Measurements from ENCODE around the gene CCS.

The CCS gene

DNA sequence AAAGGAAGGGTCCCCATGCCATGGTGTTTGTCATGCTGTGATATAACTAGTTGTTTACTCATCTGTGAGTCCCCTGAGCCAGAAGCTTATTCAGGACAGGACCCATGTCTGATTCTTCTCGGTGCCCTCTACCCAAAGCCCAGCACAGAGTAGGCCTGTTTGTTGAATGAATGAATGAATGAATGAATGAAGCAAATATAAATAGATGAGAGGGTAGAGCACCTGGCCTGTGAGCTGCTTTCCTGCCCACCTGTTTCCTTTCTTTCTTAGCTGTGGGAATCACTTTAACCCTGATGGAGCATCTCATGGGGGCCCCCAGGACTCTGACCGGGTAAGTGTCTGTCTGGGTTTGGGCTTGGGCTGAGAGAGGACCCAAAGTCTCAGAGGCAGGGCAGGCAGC lies 7.2 kb downstream of the CCS start:
- Histone ChIP-seq H3K4me2 (ENCODE audit: low read length) (peak overlapping the region; percentile 37), H3K36me3 (ENCODE audit: control insufficient read depth, low read length) (peaks cover 21% of the 10 kb centered on the region), H3K4me3 (ENCODE audit: low read length) (peak overlapping the region; percentile 8; the same call in 1 of the 2 replicates)

GRCh38 chr11:66600631-66601233 lies 7.7 kb downstream of the CCS start:
- TF ChIP-seq CTCF (IDR thresholded peaks at IDR 0.05; ENCODE audit: low read depth, low read length, poor library complexity, severe bottlenecking) (no peak), EZH2phosphoT487 (IDR thresholded peaks at IDR 0.05; ENCODE audit: borderline replicate concordance, low read length) (no peak)
- H3F3A ChIP-seq (ENCODE audit: control insufficient read depth, insufficient read depth) = no peaks in the 10 kb centered on the region
- H3K4me2 ChIP-seq (ENCODE audit: low read length) = peak overlapping the region; percentile 37
- peaks cover 3% of the 10 kb centered on the region for H3K79me2 ChIP-seq (ENCODE audit: control insufficient read depth, low read length)
- H3K27me3 ChIP-seq (ENCODE audit: control insufficient read depth, low read length) = no peaks in the 10 kb centered on the region
- H4K20me1 ChIP-seq (ENCODE audit: control insufficient read depth, insufficient read depth, low read depth, low read length) = no peaks in the 10 kb centered on the region
- peaks cover 21% of the 10 kb centered on the region for H3K4me1 ChIP-seq (ENCODE audit: control insufficient read depth, low read length)
- peaks cover 21% of the 10 kb centered on the region for H3K36me3 ChIP-seq (ENCODE audit: control insufficient read depth, low read length)
- no peak overlapping the region for H3K27ac ChIP-seq (ENCODE audit: low read depth, low read length)
- no peaks in the 10 kb centered on the region for H3K9me2 ChIP-seq (replicated peaks; ENCODE audit: control insufficient read depth, low read length)
- peak overlapping the region; percentile 8; the same call in 1 of the 2 replicates for H3K4me3 ChIP-seq (ENCODE audit: low read length)
- H3K9me3 ChIP-seq (ENCODE audit: control insufficient read depth, insufficient read depth, low read length) = no peaks in the 10 kb centered on the region

More for the DNA sequence above, 7.2 kb downstream of the CCS start:
- peaks cover 6% of the 10 kb centered on the region for H3K79me2 ChIP-seq (ENCODE audit: control insufficient read depth, low read length)
- no peak for TF ChIP-seq EZH2phosphoT487 (IDR thresholded peaks at IDR 0.05; ENCODE audit: borderline replicate concordance, low read length)
- TF ChIP-seq CTCF (IDR thresholded peaks at IDR 0.05; ENCODE audit: low read depth, low read length, poor library complexity, severe bottlenecking) = no peak
- no peaks in the 10 kb centered on the region for H3K9me3 ChIP-seq (ENCODE audit: control insufficient read depth, insufficient read depth, low read length)
- no peak overlapping the region; the same call in 1 of the 2 replicates for H3K27ac ChIP-seq (ENCODE audit: low read depth, low read length)
- no peaks in the 10 kb centered on the region for H3K9me2 ChIP-seq (replicated peaks; ENCODE audit: control insufficient read depth, low read length)
- H3K4me1 ChIP-seq (ENCODE audit: control insufficient read depth, low read length) = peaks cover 26% of the 10 kb centered on the region
- H4K20me1 ChIP-seq (ENCODE audit: control insufficient read depth, insufficient read depth, low read depth, low read length) = no peaks in the 10 kb centered on the region
- H3K27me3 ChIP-seq (ENCODE audit: control insufficient read depth, low read length) = no peaks in the 10 kb centered on the region
- H3F3A ChIP-seq (ENCODE audit: control insufficient read depth, insufficient read depth) = no peaks in the 10 kb centered on the region

GRCh38 chr11:66603072-66603471 lies 10.1 kb downstream of the CCS start:
- H3F3A ChIP-seq (ENCODE audit: control insufficient read depth, insufficient read depth) = no peaks in the 10 kb centered on the region; the same call in 1 of the 2 replicates
- H3K27me3 ChIP-seq (ENCODE audit: control insufficient read depth, low read length) = no peaks in the 10 kb centered on the region
- no peak overlapping the region for H3K4me3 ChIP-seq (ENCODE audit: low read length)
- no peaks in the 10 kb centered on the region for H4K20me1 ChIP-seq (ENCODE audit: control insufficient read depth, insufficient read depth, low read depth, low read length)
- no peaks in the 10 kb centered on the region for H3K9me3 ChIP-seq (ENCODE audit: control insufficient read depth, insufficient read depth, low read length)
- no peaks in the 10 kb centered on the region for H3K9me2 ChIP-seq (replicated peaks; ENCODE audit: control insufficient read depth, low read length)
- H3K4me1 ChIP-seq (ENCODE audit: control insufficient read depth, low read length) = peaks cover 33% of the 10 kb centered on the region
- H3K36me3 ChIP-seq (ENCODE audit: control insufficient read depth, low read length) = peaks cover 21% of the 10 kb centered on the region
- no peak overlapping the region for H3K4me2 ChIP-seq (ENCODE audit: low read length)
- H3K27ac ChIP-seq (ENCODE audit: low read depth, low read length) = no peak overlapping the region
- no peaks in the 10 kb centered on the region for H3K79me2 ChIP-seq (ENCODE audit: control insufficient read depth, low read length)
- no peak for TF ChIP-seq CTCF (IDR thresholded peaks at IDR 0.05; ENCODE audit: low read depth, low read length, poor library complexity, severe bottlenecking)
- no peak for TF ChIP-seq EZH2phosphoT487 (IDR thresholded peaks at IDR 0.05; ENCODE audit: borderline replicate concordance, low read length)
